Measurements from ENCODE around the gene OXNAD1. TPM values are rescaled to one million over a fixed set of nuclear protein-coding genes. Genes with fewer than 3 reads are reported as not detected.

Gene OXNAD1
- total RNA-seq, 1 experiment from 2014 or later, result 23.7 TPM

- Mint-ChIP-seq H3K36me3 (ENCODE audit: insufficient read depth in 1 of 3, low read depth in 3 of 3) (peaks cover 3 to 7% (median 7%) of the 10 kb centered on the region in 3 experiments; a peak in 4 of 7 replicates), H3K27me3 (ENCODE audit: low read depth) (no peaks in the 10 kb centered on the region; the same call in 1 of the 2 replicates)
- no peak overlapping the region for H2BK5ac ChIP-seq (ENCODE audit: insufficient read length, low read length)
Measured at GRCh38 chr3:16255326-16255725, 9.7 kb upstream of the OXNAD1 start.

More at GRCh38 chr3:16255326-16255725, 9.7 kb upstream of the OXNAD1 start:
- Histone ChIP-seq H2BK20ac (ENCODE audit: low read depth, low read length, poor library complexity, severe bottlenecking) (no peak overlapping the region), H3K9ac (ENCODE audit: extremely low read depth, insufficient read length, low read length) (no peak overlapping the region), H2BK120ac (ENCODE audit: low read depth, low read length, poor library complexity, severe bottlenecking) (no peak overlapping the region), H3K4ac (ENCODE audit: low read depth, low read length) (no peak overlapping the region), H3K18ac (ENCODE audit: insufficient read length, low read depth, low read length) (no peak overlapping the region), H3K14ac (ENCODE audit: insufficient read depth, low read length) (no peak overlapping the region), H3K79me1 (ENCODE audit: insufficient read depth, low read depth, low read length, poor library complexity, severe bottlenecking) (no peaks in the 10 kb centered on the region), H3K4me2 (ENCODE audit: insufficient read depth, insufficient read length, low read length) (no peak overlapping the region), H4K91ac (ENCODE audit: insufficient read length, low read depth, low read length) (no peak overlapping the region), H3K27ac (ENCODE audit: insufficient read length, low read depth, low read length) (no peak overlapping the region), H4K8ac (replicated peaks; ENCODE audit: insufficient read length, low read depth, low read length) (no peak overlapping the region), H3K23ac (ENCODE audit: insufficient read length, low read depth, low read length) (no peak overlapping the region), H3K23me2 (ENCODE audit: insufficient read length, low read depth, low read length, poor library complexity, severe bottlenecking) (no peaks in the 10 kb centered on the region), H3K4me1 (ENCODE audit: insufficient read depth, low read length) (no peaks in the 10 kb centered on the region), H2AK5ac (ENCODE audit: insufficient read length, low read length) (no peak overlapping the region), H2BK12ac (ENCODE audit: insufficient read length, low read depth, low read length) (no peak overlapping the region), H4K5ac (ENCODE audit: insufficient read length, low read depth, low read length) (no peak overlapping the region), H4K20me1 (ENCODE audit: control insufficient read depth, insufficient read depth, insufficient read length) (no peaks in the 10 kb centered on the region), H2BK15ac (ENCODE audit: low read depth, low read length) (no peak overlapping the region), H3K9me3 (ENCODE audit: control insufficient read depth, low read depth, low read length) (no peaks in the 10 kb centered on the region), H2AFZ (ENCODE audit: low read length) (no peak overlapping the region), H3K79me2 (ENCODE audit: insufficient read depth, low read length) (no peaks in the 10 kb centered on the region), H3K27me3 (ENCODE audit: insufficient read depth, low read length) (no peaks in the 10 kb centered on the region), H3K56ac (ENCODE audit: insufficient read length, low read depth, low read length) (no peak overlapping the region), H3T11ph (ENCODE audit: low read length) (no peak overlapping the region)
- no peak overlapping the region for H3K4me3 Mint-ChIP-seq
- H3K27ac Mint-ChIP-seq, result no peak overlapping the region; a peak in 2 of 7 replicates
- H3K9me3 Mint-ChIP-seq, result no peaks in the 10 kb centered on the region
- no peaks in the 10 kb centered on the region for H3K4me1 Mint-ChIP-seq
- no peak for TF ChIP-seq CTCF (conservative IDR thresholded peaks at IDR 0.05)
- WGBS (ENCODE audit: extremely low coverage, insufficient read length, low lambda C conversion rate), result no CpG with 5 or more reads among the region's 3 CpGs
- no peak for DNase-seq
